Bronchial epithelial cell (primary cell): Measurements from ENCODE around the gene PRDM1. TPM values are rescaled to one million over a fixed set of nuclear protein-coding genes. Genes with fewer than 3 reads are reported as not detected.
A peak's percentile ranks its signal among the peaks of the same experiment; 100 is the strongest.

ENCODE experiments used
- DNase-seq: peaks from one replicate; pipeline ENCODE4 v3.0.0-alpha.2; 2010; ENCODE audit warnings: low read depth
- FAIRE-seq: peaks from 2 replicates; lab custom pipeline; 2011; peaks lifted over from hg19 to GRCh38; lab: Jason Lieb, UNC
- H3K27me3 ChIP-seq: 2 replicates; pipeline ENCODE4 v1.5.1; 2011; ENCODE audit warnings: low read length; ENCODE audit not compliant: control insufficient read depth, insufficient read depth
- H3K36me3 ChIP-seq: 2 replicates; pipeline ENCODE4 v1.5.1; 2011; ENCODE audit warnings: low read length; ENCODE audit not compliant: control insufficient read depth, insufficient read depth
- H3K4me3 ChIP-seq: 2 replicates; pipeline ENCODE4 v1.5.1; 2011; ENCODE audit warnings: mild to moderate bottlenecking, low read depth, low read length, control low read depth
- CTCF ChIP-seq: IDR thresholded peaks from 2 replicates; pipeline ENCODE4 v1.5.1; 2011; ENCODE audit warnings: mild to moderate bottlenecking, moderate library complexity, low read length, control low read depth, inconsistent platforms; ENCODE audit not compliant: insufficient read depth, severe bottlenecking
- total RNA-seq: library from RNA; depleted of rRNA; stranded (reverse); fragments of >200 nt; gene quantifications from 2 replicates; pipeline ENCODE4 v1.2.1, GENCODE V29; 2014

The PRDM1 gene
- total RNA-seq, 1 donor from 2014 or later = 5.3 TPM

GRCh38 chr6:106072501-106073090 is 13.5 kb upstream of the PRDM1 start:
- Histone ChIP-seq H3K36me3 (no peaks in the 10 kb centered on the region), H3K4me3 (no peak overlapping the region), H3K27me3 (peaks cover 5% of the 10 kb centered on the region)
- FAIRE-seq (no peak), DNase-seq (no peak)
- TF ChIP-seq CTCF = no peak

GRCh38 chr6:106074146-106074545 is 12.0 kb upstream of the PRDM1 start:
- no peaks in the 10 kb centered on the region for H3K36me3 ChIP-seq
- peaks cover 3% of the 10 kb centered on the region for H3K27me3 ChIP-seq
- no peak for TF ChIP-seq CTCF
- no peak overlapping the region for H3K4me3 ChIP-seq
- DNase-seq (no peak), FAIRE-seq (no peak)

- FAIRE-seq (no peak), DNase-seq (no peak)
- H3K36me3 ChIP-seq = no peaks in the 10 kb centered on the region
- no peak for TF ChIP-seq CTCF
- no peak overlapping the region for H3K4me3 ChIP-seq
- H3K27me3 ChIP-seq = peaks cover 5% of the 10 kb centered on the region
These were observed 10.0 kb upstream of the PRDM1 start for GRCh38 chr6:106076139-106076538.

GRCh38 chr6:106077170-106077569 is 9.0 kb upstream of the PRDM1 start:
- FAIRE-seq = peak; percentile 32
- no peak for TF ChIP-seq CTCF
- Histone ChIP-seq H3K27me3 (peaks cover 5% of the 10 kb centered on the region), H3K4me3 (no peak overlapping the region), H3K36me3 (no peaks in the 10 kb centered on the region)
- DNase-seq = peak; percentile 56

GRCh38 chr6:106077881-106078280 is 8.3 kb upstream of the PRDM1 start:
- no peak for DNase-seq
- no peak for TF ChIP-seq CTCF
- no peaks in the 10 kb centered on the region for H3K36me3 ChIP-seq
- H3K27me3 ChIP-seq = peaks cover 2% of the 10 kb centered on the region
- FAIRE-seq = no peak
- H3K4me3 ChIP-seq = no peak overlapping the region
